Stimulated activated naive CD4-positive, alpha-beta T cell treated with Interleukin-2 at 50 U/mL for 16 hours (primary cell): ENCODE results near the gene LCP2.
"Not testable (repeated sequence)": the region's sequence is repeated elsewhere in the genome, so short reads cannot be mapped to it uniquely, and the experiment has no call there.

ENCODE experiments used
- DNase-seq: peaks from one replicate; lab custom pipeline; 2025; lab: John Stamatoyannopoulos, UW

LCP2 gene

DNA sequence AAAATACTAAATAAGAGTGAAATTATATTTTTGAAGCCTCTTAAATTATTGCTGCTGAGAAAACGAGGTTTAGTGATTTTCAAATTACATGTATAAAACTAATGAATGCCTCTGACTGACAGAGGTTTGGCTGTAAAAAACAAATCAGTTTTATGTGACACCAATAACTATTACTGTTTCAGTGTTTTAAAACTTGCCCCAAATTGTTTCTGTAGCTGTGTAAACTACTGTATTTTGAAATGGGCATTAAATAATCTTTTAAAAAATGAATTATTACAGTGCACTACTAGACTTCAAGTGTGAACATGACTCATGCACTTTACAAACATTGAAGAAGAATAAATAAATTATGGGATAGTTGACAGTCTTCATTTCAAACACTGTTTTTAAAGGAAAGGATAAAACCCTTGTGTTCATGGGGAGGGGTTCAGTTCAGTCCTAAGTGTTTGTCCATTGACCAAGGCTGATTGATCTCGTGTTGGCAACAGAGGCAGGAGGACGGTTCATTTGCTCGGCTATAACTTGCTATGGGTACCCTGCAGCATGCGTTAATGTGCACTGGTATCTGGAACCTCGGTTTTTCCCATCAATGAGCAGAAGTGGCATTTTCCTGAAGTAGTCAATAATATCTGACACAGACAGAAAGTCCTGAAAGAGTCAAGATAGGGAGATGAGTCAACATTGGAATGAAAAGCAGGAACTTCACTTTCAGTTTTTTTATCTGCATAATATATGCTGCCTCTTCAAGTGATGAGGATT lies 49.2 kb downstream of the LCP2 start:
- DNase-seq: no peak

DNA sequence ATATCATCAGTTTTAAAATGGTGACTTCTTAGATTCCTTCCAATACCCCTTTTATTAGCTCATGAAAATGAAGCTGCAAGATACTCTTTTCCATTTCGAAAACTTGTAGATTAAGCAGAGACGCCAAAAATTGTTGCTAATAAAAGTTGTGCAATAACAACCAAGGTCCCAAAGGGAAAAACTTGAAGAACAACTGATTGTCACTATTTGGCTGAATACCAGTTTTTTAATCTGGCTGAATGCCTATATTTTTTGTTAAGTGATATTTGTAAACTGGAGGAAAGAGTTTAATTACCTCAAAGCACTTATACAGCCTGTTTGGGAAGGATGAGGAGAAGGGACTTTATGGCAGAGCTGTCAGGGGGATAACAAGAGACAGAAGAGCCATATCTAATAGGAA lies 50.2 kb downstream of the LCP2 start:
- DNase-seq: no peak

GRCh38 chr5:170246126-170246870 lies 51.3 kb downstream of the LCP2 start:
- DNase-seq: no peak

DNA sequence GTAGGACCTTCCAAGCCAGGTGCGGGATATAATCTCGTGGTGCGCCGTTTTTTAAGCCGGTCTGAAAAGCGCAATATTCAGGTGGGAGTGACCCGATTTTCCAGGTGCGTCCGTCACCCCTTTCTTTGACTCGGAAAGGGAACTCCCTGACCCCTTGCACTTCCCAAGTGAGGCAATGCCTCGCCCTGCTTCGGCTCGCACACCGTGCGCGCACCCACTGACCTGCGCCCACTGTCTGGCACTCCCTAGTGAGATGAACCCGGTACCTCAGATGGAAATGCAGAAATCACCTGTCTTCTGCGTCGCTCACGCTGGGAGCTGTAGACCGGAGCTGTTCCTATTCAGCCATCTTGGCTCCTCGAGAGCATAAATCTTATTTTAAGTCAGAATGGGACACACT lies 52.1 kb downstream of the LCP2 start:
- not testable (repeated sequence) for DNase-seq

DNA sequence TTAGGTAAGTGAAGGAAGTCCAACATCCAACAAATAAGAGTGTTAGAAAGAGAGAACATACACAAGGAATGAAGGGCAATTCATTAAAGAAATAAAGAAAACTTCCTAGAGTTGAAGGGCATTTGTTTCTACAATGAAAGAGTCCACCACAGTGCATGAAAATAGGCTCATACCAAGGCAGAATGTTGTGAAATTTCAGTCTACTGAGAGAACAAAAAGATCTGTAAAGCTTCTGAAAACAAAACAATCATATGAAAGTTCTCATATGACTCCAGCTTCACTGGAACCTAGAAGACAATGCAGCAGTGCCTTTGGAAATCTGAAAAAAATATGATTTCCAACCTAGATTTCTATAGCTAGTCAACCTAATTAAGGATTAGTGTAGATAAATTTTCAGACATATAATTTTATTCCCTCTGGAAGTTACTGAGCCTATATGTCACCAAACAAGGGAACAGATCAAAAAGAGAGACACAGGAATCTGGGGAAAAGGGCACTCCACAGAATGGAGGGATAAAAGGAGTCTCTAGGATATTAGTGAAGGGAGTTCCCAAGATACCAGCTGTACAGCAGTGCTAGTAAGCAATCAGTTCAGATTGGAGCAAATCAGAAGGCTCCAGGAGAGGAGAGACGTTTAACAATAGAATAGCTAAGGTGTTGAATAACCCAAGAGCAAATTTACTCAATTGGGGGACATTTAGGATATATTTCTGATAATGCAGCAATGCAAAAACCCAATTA lies 59.0 kb downstream of the LCP2 start:
- no peak for DNase-seq

GRCh38 chr5:170235876-170236864 lies 61.4 kb downstream of the LCP2 start:
- no peak for DNase-seq

GRCh38 chr5:170233358-170233892 lies 64.2 kb downstream of the LCP2 start:
- no peak for DNase-seq

DNA sequence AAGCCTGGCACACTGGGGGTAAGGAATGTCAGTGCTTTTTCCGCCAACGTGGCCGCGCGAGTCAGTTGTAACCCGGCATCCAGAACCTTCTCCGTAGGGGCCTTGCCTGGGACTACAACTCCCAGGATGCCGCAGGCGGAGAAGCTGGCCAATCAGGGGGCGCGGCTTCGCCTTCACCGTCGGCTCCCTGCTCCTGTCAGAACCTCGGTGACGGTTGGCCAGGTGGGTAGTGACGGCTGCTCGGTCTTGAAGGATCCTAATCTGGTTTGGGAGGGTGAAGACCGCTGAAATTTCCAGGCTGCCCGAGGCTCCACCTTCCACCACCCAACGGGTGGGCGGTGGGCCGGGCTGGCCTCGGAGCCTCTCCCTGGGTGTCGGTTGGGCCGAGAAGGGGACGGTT lies 64.8 kb downstream of the LCP2 start, which contains the start of gene C5orf58:
C5orf58 (plus strand) TSS at position 200 of the 400 bp plus-strand sequence. CDS start 1,992 bp downstream, outside the sequence.
- no peak for DNase-seq

DNA sequence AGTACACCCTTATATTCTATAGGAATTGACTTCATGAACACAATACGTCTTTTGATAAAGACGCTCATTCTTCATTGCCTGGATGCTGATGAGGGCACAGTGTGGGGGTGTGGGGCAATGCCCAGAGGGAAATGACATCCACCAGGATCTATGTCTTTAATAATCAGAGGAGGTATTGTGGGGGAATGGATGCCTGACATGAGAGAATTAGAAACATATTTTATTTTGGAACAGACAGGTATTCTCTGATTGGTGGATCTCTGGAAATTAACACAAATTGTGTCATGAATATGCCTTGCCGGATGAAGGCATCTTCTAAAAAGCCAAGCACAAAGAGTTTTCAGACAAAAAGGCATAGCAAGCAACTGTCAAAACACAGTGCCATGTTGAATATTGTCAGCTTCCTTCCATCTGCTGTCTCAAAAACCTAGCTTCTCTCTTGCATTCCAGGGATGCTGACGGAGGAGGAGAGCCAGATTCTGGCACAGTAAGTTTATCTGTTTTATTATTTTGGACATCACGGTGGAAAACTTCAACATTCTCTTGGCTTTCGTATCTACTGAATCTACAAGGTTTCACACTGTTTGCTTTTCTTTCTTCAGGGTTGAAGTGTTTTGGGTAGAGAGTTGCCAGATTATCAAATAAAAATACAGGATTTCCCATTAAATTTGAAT lies 68.7 kb downstream of the LCP2 start:
- no peak for DNase-seq

DNA sequence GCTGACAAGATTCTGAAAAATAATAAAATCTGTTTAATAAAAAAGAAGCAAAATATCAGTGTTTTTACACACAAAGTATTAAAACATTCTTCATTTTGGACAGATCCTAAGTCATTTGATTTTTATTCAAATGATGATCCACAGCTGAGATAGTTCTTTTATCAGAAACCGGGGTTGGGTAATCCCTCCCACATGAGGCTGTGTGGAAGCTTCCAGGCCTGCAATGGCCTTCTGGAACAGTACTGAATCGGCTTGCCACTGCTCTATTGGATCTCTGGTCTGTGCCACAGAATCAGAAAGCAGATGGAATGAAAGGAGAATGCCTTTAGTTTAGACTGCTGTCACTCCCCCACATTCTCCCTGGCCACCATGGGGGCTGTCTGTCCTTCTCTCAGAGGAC lies 70.9 kb downstream of the LCP2 start:
- DNase-seq: no peak

DNA sequence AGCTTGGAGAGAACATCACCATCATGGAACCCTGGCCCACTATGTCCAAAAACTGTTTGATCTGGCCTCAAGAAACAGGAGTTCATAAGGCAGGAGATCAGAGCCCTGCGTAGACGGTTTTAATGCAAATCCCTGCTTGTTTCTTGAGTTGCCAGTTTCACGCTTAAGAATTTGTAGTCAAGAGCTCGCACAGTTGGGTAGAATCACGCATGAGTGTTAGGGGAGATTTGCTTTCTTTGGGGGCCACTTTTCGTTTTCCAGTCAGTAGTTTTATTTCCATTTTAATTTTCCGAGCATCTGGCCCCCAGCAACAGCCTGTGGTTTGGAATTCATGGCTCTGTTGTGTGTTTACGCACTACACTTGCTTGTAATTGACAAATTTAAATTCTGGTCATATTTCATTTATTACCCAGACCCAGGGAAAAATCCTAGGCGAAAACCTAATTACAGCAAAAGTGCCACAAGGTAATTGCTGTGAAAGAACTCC lies 71.4 kb downstream of the LCP2 start:
- no peak for DNase-seq

- DNase-seq: peak; percentile 66
Observed at GRCh38 chr5:170225326-170226128, 72.0 kb downstream of the LCP2 start.

GRCh38 chr5:170223906-170224305 lies 73.7 kb downstream of the LCP2 start:
- DNase-seq: no peak

- DNase-seq: no peak
Observed at GRCh38 chr5:170223360-170223759, 74.2 kb downstream of the LCP2 start.

DNA sequence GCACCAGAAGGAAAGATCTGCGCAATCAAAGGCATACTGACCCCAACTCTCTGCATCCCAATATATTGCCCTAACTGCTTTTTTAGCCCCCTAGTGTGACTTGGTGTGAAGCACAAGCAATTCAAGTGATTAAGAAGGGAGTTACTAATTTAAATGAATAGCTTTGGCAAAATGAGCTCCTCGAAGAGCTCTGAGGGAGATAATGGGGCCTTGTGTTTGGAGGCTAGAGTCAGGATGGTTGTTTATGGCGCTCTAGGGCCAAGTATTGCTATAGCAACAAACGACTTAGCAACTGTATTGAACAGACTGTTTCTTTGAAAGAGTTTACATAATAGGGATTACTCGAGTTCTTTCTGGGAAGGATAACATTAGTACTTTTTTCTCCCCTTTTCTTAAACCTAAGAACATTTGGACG lies 76.2 kb downstream of the LCP2 start:
- DNase-seq: no peak

DNA sequence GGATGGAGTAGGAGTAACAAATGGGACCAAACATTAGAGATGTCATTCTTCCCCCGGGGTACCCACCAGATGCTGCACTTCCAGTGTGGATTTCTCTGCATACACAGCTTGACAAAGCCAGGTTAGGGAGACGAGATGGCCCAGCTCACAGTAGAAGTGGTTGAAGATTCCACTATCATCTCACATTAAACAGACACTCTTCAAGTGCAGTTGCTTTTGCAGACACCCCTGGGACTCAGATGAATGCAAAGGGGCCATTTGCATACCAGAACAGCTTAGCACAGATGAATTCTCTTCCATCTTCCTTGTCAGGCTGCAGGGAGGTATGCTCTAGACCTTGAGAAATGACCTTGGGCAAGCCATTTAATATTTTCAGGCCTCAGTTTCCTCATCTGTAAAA lies 77.4 kb downstream of the LCP2 start:
- no peak for DNase-seq

DNA sequence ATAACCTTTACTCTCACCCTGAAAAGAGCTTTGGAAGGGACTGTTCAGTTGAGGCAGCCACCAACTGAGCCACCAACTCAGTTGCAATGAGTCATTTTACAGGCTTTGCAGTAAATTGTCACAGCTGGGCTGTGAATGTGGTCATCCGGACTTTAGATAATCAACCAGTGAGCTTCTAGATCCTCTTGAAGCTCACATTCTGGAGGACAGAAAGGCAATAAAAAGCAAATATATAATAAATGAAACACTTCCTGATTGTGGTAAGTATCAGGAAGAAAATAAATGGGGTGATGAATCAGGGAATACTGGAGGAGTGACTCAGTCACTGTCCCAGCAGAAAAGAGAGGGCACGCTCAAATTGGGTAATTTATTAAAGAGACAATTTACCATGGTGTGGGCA lies 78.0 kb downstream of the LCP2 start:
- DNase-seq: no peak

DNA sequence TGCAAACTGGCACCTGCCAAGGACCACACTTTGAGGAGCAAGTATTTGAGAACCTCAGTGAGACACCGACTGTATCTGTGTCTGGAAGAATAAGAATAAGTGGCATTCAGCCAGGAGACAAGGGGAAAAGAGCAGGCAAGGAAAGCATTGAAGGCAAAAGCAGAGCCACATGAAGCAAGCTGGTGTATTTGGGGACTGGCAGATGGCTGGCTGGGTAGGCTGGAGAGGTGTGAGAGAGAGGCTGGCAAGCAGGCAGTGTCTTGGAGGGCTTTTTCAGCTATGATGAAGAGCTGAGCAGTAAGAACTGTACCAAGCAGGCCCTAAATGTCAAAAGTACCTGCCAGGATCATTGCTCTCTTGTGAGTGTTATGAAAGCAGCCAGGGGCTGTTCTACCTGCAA lies 78.9 kb downstream of the LCP2 start:
- no peak for DNase-seq

- no peak for DNase-seq
Observed at GRCh38 chr5:170217831-170218230, 79.7 kb downstream of the LCP2 start.
